Activated CD4-positive, alpha-beta T cell treated with anti-CD3 and anti-CD28 coated beads, Interleukin-2, amount 10 ng/mL, durations not matched to agents 7 days and 5 days (primary cell): ENCODE data around the gene ALPK1. TPM values are rescaled to one million over a fixed set of nuclear protein-coding genes. Genes with fewer than 3 reads are reported as not detected.

Source experiments
- CTCF ChIA-PET: fragments of 350-600 bp; sonication (Branson Sonifier 250); formaldehyde crosslinking; loops from one replicate; lab custom pipeline; 2021; ENCODE audit warnings: antibody characterized with exemption; lab: Charles Lee
- POLR2A ChIA-PET: fragments of 350-600 bp; sonication (Branson Sonifier 250); formaldehyde crosslinking; loops from one replicate; lab custom pipeline; 2021; ENCODE audit warnings: antibody characterized with exemption; lab: Charles Lee
- DNase-seq: peaks from one replicate; pipeline ENCODE4 v3.0.0-alpha.2; 2020
- H3K27ac Mint-ChIP-seq: one replicate; pipeline ENCODE4 v1.8.0; 2021; ENCODE audit warnings: mild to moderate bottlenecking, moderate library complexity, mixed read lengths
- H3K27me3 Mint-ChIP-seq: one replicate; pipeline ENCODE4 v1.8.0; 2021; ENCODE audit warnings: mixed read lengths
- H3K36me3 Mint-ChIP-seq: one replicate; pipeline ENCODE4 v1.8.0; 2021; ENCODE audit warnings: low read depth, mixed read lengths
- H3K4me1 Mint-ChIP-seq: one replicate; pipeline ENCODE4 v1.8.0; 2021; ENCODE audit warnings: mixed read lengths
- H3K4me3 Mint-ChIP-seq: one replicate; pipeline ENCODE4 v1.8.0; 2021; ENCODE audit warnings: mild to moderate bottlenecking, moderate library complexity, mixed read lengths
- H3K9me3 Mint-ChIP-seq: one replicate; pipeline ENCODE4 v1.8.0; 2021; ENCODE audit warnings: mixed read lengths
- total RNA-seq, 2 experiments: library from RNA; stranded (reverse); gene quantifications; one replicate each; pipeline ENCODE4 v1.2.3, GENCODE V29; 2021

Gene ALPK1
- total RNA-seq, 2 experiments from 2014 or later = 17.3 to 18.3 TPM

DNA sequence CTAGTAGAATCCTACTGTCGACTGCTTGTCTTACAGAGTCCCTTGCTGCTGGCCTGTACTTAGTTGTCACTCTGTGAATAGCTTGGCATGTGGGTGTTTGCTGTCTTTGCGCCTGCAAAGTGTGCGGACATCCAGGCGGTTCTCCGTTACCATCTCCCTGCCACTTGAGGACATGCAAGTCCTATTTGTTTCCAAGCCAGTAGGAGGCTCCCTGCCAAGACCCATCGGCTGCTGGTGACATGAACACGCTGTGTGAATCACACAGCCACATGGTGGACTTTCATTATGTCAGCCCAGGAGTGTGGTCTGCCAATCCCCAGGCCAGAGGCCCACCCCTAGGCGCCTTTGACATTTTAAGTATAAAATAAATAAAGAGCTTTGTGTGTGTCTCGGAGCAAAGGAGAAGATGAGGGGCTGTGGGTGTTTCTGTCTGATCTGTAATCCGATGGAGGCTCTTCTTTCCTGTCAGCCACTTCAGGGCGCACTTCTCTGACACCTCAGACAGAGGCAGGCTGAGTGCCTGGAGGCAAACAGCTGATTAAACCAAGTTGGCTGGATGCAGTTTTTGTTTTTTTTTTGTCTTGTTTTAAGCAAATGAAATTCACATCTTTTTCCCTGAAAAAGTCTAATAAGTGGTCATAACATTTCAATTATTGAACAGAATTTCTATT, 51.5 kb downstream of the ALPK1 start:
- Mint-ChIP-seq H3K27ac (no peak overlapping the region), H3K27me3 (no peaks in the 10 kb centered on the region), H3K4me3 (no peak overlapping the region), H3K36me3 (no peaks in the 10 kb centered on the region), H3K9me3 (no peaks in the 10 kb centered on the region), H3K4me1 (no peaks in the 10 kb centered on the region)
- DNase-seq = no peak
- CTCF ChIA-PET = no interaction called here
- POLR2A ChIA-PET = no interaction called here

- Mint-ChIP-seq H3K36me3 (no peaks in the 10 kb centered on the region), H3K27me3 (no peaks in the 10 kb centered on the region), H3K4me3 (no peak overlapping the region), H3K27ac (no peak overlapping the region), H3K4me1 (no peaks in the 10 kb centered on the region), H3K9me3 (peaks cover 3% of the 10 kb centered on the region)
- POLR2A ChIA-PET = no interaction called here
- DNase-seq = no peak
- CTCF ChIA-PET = no interaction called here
Observed at GRCh38 chr4:112352736-112353135, 55.6 kb downstream of the ALPK1 start.

GRCh38 chr4:112355662-112356061, 58.5 kb downstream of the ALPK1 start:
- Mint-ChIP-seq H3K27me3 (no peaks in the 10 kb centered on the region), H3K36me3 (peaks cover 2% of the 10 kb centered on the region), H3K4me3 (no peak overlapping the region), H3K9me3 (peaks cover 4% of the 10 kb centered on the region), H3K27ac (no peak overlapping the region), H3K4me1 (no peaks in the 10 kb centered on the region)
- ChIA-PET POLR2A (no interaction called here), CTCF (no interaction called here)
- no peak for DNase-seq

DNA sequence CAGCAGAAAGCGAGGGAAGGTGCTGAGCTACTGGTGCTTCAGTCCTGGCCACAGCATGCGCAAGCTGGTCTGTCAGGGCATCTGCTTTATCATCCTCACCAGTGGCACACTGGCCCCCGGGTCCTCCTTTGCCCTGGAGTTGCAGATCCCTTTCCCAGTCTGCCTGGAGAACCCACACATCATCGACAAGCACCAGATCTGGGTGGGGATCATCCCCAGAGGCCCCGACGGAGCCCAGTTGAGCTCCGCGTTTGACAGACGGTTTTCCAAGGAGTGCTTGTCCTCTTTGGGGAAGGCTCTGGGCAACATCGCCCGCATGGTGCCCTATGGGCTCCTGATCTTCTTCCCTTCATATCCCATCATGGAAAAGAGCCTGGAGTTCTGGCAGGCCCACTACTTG, 60.3 kb downstream of the ALPK1 start:
- H3K36me3 Mint-ChIP-seq = peaks cover 14% of the 10 kb centered on the region
- H3K27me3 Mint-ChIP-seq = no peaks in the 10 kb centered on the region
- H3K4me1 Mint-ChIP-seq = no peaks in the 10 kb centered on the region
- DNase-seq = no peak
- ChIA-PET CTCF (interaction anchor here (1.2 to 1.7 kb wide), 2 partner anchors 10 to 14 kb away, joined by 3 to 4 read pairs; no protein-coding TSS in a partner anchor), POLR2A (no interaction called here)
- H3K4me3 Mint-ChIP-seq = no peak overlapping the region
- H3K9me3 Mint-ChIP-seq = peaks cover 7% of the 10 kb centered on the region
- no peak overlapping the region for H3K27ac Mint-ChIP-seq

GRCh38 chr4:112357897-112358296, 60.7 kb downstream of the ALPK1 start:
- Mint-ChIP-seq H3K27ac (no peak overlapping the region), H3K27me3 (no peaks in the 10 kb centered on the region), H3K4me1 (no peaks in the 10 kb centered on the region), H3K36me3 (peaks cover 15% of the 10 kb centered on the region), H3K9me3 (peaks cover 10% of the 10 kb centered on the region), H3K4me3 (no peak overlapping the region)
- POLR2A ChIA-PET = no interaction called here
- no peak for DNase-seq
- CTCF ChIA-PET = interaction anchor here (1.7 kb wide), 1 partner anchor 10 kb away, joined by 3 read pairs; no protein-coding TSS in a partner anchor

DNA sequence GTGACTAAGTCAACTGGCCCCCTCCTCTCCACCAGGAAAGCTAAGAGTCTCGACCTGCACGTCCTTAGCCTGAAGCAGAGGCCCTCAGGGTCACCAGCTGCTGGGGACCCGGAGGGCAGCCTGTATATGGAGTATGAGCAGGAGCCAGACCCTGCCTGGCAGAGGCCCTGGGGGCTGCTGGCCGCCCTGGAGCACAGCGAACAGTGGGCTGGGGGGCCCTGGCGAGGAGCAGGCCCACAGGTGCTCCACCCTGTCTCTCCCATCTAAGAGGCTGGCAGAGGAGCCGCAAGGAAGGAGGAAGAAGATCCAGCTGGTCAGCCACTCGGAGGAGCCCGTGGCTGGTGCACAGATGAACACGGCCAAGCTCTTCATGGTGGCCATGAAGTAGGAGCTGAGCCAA, 61.2 kb downstream of the ALPK1 start:
- Mint-ChIP-seq H3K4me3 (no peak overlapping the region), H3K9me3 (peaks cover 11% of the 10 kb centered on the region), H3K36me3 (peaks cover 16% of the 10 kb centered on the region), H3K27me3 (no peaks in the 10 kb centered on the region), H3K27ac (no peak overlapping the region), H3K4me1 (no peaks in the 10 kb centered on the region)
- DNase-seq = no peak
- CTCF ChIA-PET = interaction anchor here (2.1 kb wide), 1 partner anchor 11 kb away, joined by 5 read pairs; no protein-coding TSS in a partner anchor
- POLR2A ChIA-PET = no interaction called here

- POLR2A ChIA-PET = no interaction called here
- Mint-ChIP-seq H3K27me3 (no peaks in the 10 kb centered on the region), H3K36me3 (peaks cover 16% of the 10 kb centered on the region), H3K27ac (no peak overlapping the region), H3K4me3 (no peak overlapping the region), H3K9me3 (peaks cover 17% of the 10 kb centered on the region), H3K4me1 (no peaks in the 10 kb centered on the region)
- no peak for DNase-seq
- CTCF ChIA-PET = interaction anchor here (2.1 kb wide), 1 partner anchor 10 kb away, joined by 5 read pairs; no protein-coding TSS in a partner anchor
Observed at GRCh38 chr4:112358952-112359749, 62.0 kb downstream of the ALPK1 start.

GRCh38 chr4:112361181-112361791, 64.1 kb downstream of the ALPK1 start:
- no peak overlapping the region for H3K27ac Mint-ChIP-seq
- DNase-seq = no peak
- POLR2A ChIA-PET = no interaction called here
- CTCF ChIA-PET = interaction anchor here (1.0 to 2.0 kb wide), 3 partner anchors 10 to 21 kb away, joined by 4 to 5 read pairs (median 4); no protein-coding TSS in a partner anchor
- peaks cover 16% of the 10 kb centered on the region for H3K36me3 Mint-ChIP-seq
- H3K27me3 Mint-ChIP-seq = no peaks in the 10 kb centered on the region
- peaks cover 24% of the 10 kb centered on the region for H3K9me3 Mint-ChIP-seq
- no peak overlapping the region for H3K4me3 Mint-ChIP-seq
- H3K4me1 Mint-ChIP-seq = no peaks in the 10 kb centered on the region

GRCh38 chr4:112370466-112370865, 73.3 kb downstream of the ALPK1 start:
- Mint-ChIP-seq H3K4me1 (no peaks in the 10 kb centered on the region), H3K27ac (no peak overlapping the region), H3K27me3 (no peaks in the 10 kb centered on the region), H3K4me3 (no peak overlapping the region), H3K36me3 (peaks cover 5% of the 10 kb centered on the region), H3K9me3 (no peaks in the 10 kb centered on the region)
- POLR2A ChIA-PET = no interaction called here
- no peak for DNase-seq
- CTCF ChIA-PET = interaction anchor here (0.6 to 2.4 kb wide), 4 partner anchors 9 to 373 kb away, joined by 3 to 5 read pairs (median 4); no protein-coding TSS in a partner anchor

- H3K27ac Mint-ChIP-seq = no peak overlapping the region
- no peaks in the 10 kb centered on the region for H3K4me1 Mint-ChIP-seq
- DNase-seq = no peak
- H3K27me3 Mint-ChIP-seq = no peaks in the 10 kb centered on the region
- H3K36me3 Mint-ChIP-seq = peaks cover 5% of the 10 kb centered on the region
- ChIA-PET CTCF (interaction anchor here (1.7 to 2.3 kb wide), 2 partner anchors 10 to 14 kb away, joined by 4 read pairs; no protein-coding TSS in a partner anchor), POLR2A (no interaction called here)
- no peaks in the 10 kb centered on the region for H3K9me3 Mint-ChIP-seq
- no peak overlapping the region for H3K4me3 Mint-ChIP-seq
Observed at GRCh38 chr4:112371361-112371760, 74.2 kb downstream of the ALPK1 start.

GRCh38 chr4:112374850-112375249, 77.7 kb downstream of the ALPK1 start:
- ChIA-PET POLR2A (interaction anchor here (0.6 kb wide), 1 partner anchor 461 kb away, joined by 9 read pairs; no protein-coding TSS in a partner anchor), CTCF (no interaction called here)
- no peaks in the 10 kb centered on the region for H3K27me3 Mint-ChIP-seq
- no peak overlapping the region for H3K4me3 Mint-ChIP-seq
- H3K27ac Mint-ChIP-seq = no peak overlapping the region
- H3K4me1 Mint-ChIP-seq = no peaks in the 10 kb centered on the region
- H3K9me3 Mint-ChIP-seq = no peaks in the 10 kb centered on the region
- DNase-seq = no peak
- peaks cover 8% of the 10 kb centered on the region for H3K36me3 Mint-ChIP-seq

DNA sequence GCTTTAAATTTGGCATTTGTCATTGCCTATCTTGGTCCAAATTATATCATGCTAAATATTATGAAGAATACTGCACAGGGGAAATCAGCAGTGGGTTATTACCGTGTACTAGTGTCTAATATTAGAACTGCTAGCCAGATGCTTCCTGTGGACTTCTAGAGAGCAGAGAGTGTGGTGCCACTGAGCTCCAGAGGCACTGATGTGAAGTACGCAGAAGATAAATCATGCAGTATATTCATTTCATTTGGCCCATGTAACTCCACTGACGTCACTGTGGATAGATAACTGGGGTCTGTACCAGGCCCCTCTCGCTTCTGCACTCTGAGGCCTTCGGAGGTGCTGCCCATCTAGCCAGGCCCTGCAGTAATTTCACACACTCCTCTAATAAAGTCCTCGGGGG, 80.0 kb downstream of the ALPK1 start:
- Mint-ChIP-seq H3K9me3 (no peaks in the 10 kb centered on the region), H3K4me1 (no peaks in the 10 kb centered on the region), H3K27ac (no peak overlapping the region), H3K4me3 (no peak overlapping the region), H3K27me3 (no peaks in the 10 kb centered on the region), H3K36me3 (peaks cover 10% of the 10 kb centered on the region)
- CTCF ChIA-PET = no interaction called here
- no peak for DNase-seq
- POLR2A ChIA-PET = no interaction called here
